GM12801 (cell line): ENCODE data around the gene EPN2.

Experiments
- CTCF ChIP-seq: IDR thresholded peaks from one replicate; pipeline ENCODE4 v1.5.1; 2011; ENCODE audit warnings: control low read depth; ENCODE audit not compliant: insufficient read length; ENCODE audit errors: extremely low read depth

Gene EPN2

GRCh38 chr17:19270704-19271611, 33.8 kb downstream of the EPN2 start:
- TF ChIP-seq CTCF, result no peak

GRCh38 chr17:19271780-19272357, 34.7 kb downstream of the EPN2 start:
- TF ChIP-seq CTCF, result no peak

- TF ChIP-seq CTCF, result no peak
These were observed 36.6 kb downstream of the EPN2 start for GRCh38 chr17:19273731-19274130.

- TF ChIP-seq CTCF, result no peak
These were observed 37.7 kb downstream of the EPN2 start for GRCh38 chr17:19274893-19275292.

- TF ChIP-seq CTCF, result no peak
These were observed 38.4 kb downstream of the EPN2 start for GRCh38 chr17:19275457-19276127.

GRCh38 chr17:19278729-19279128, 41.6 kb downstream of the EPN2 start:
- no peak for TF ChIP-seq CTCF

GRCh38 chr17:19281161-19281560, 44.0 kb downstream of the EPN2 start:
- TF ChIP-seq CTCF, result no peak
